Common myeloid progenitor, CD34-positive (primary cell): ENCODE data around the gene HHIPL1.

Experiments
- CTCF ChIA-PET: fragments of 350-600 bp; sonication (Branson Sonifier 250); formaldehyde crosslinking; loops from one replicate; lab custom pipeline; 2021; ENCODE audit warnings: antibody characterized with exemption; lab: Charles Lee
- POLR2A ChIA-PET: fragments of 350-600 bp; sonication (Branson Sonifier 250); formaldehyde crosslinking; loops from one replicate; lab custom pipeline; 2021; ENCODE audit warnings: antibody characterized with exemption; lab: Charles Lee
- DNase-seq, 3 donors: peaks; one replicate each; pipeline versions ENCODE4 v3.0.0 to v3.0.0-alpha.2; 2013
- H3K27ac ChIP-seq, 2 experiments: 1 replicate in 1 of 2; 2 replicates in 1 of 2; pipeline ENCODE4 v1.7.0; 2013; ENCODE audit warnings: inconsistent platforms in 2 of 2, low read length in 2 of 2, mild to moderate bottlenecking in 2 of 2, low read depth in 1 of 2, moderate library complexity in 1 of 2; ENCODE audit not compliant: severe bottlenecking in 2 of 2, insufficient read depth in 1 of 2, poor library complexity in 1 of 2
- H3K27me3 ChIP-seq, 5 experiments: replicated peaks in 2 of 5; 1 replicate in 3 of 5; 2 replicates in 2 of 5; pipeline versions ENCODE4 v1.6.1 to v1.7.0; 2013; ENCODE audit warnings: low read length in 4 of 5, mild to moderate bottlenecking in 2 of 5, moderate library complexity in 2 of 5, inconsistent platforms in 1 of 5; ENCODE audit not compliant: insufficient read depth in 5 of 5, control insufficient read depth in 4 of 5
- H3K36me3 ChIP-seq, 4 experiments: 1 replicate in 2 of 4; 2 replicates in 2 of 4; pipeline versions ENCODE4 v1.6.1 to v1.7.0; 2013; ENCODE audit warnings: low read length in 3 of 4, control low read depth in 1 of 4, mild to moderate bottlenecking in 1 of 4; ENCODE audit not compliant: control insufficient read depth in 4 of 4, insufficient read depth in 4 of 4
- H3K4me1 ChIP-seq, 4 experiments: 1 replicate in 3 of 4; 2 replicates in 1 of 4; pipeline versions ENCODE4 v1.6.1 to v1.7.1; 2013; ENCODE audit warnings: low read length in 3 of 4, mild to moderate bottlenecking in 3 of 4, control low read depth in 1 of 4, inconsistent platforms in 1 of 4, moderate library complexity in 1 of 4; ENCODE audit not compliant: control insufficient read depth in 4 of 4, insufficient read depth in 4 of 4; ENCODE audit errors: control extremely low read depth in 1 of 4
- H3K4me3 ChIP-seq, 7 experiments: 1 replicate in 4 of 7; 2 replicates in 3 of 7; pipeline versions ENCODE4 v1.5.1 to v1.7.0; 2013; ENCODE audit warnings: mild to moderate bottlenecking in 7 of 7, low read length in 6 of 7, moderate library complexity in 6 of 7, inconsistent platforms in 2 of 7, low read depth in 2 of 7, control low read depth in 1 of 7; ENCODE audit not compliant: insufficient read depth in 4 of 7, control insufficient read depth in 1 of 7; ENCODE audit errors: extremely low read depth in 1 of 7
- H3K9me3 ChIP-seq, 5 experiments: 1 replicate in 4 of 5; 2 replicates in 1 of 5; pipeline versions ENCODE4 v1.6.1 to v1.7.1; 2013; ENCODE audit warnings: low read length in 4 of 5, mild to moderate bottlenecking in 2 of 5, inconsistent platforms in 1 of 5, low read depth in 1 of 5, moderate library complexity in 1 of 5; ENCODE audit not compliant: control insufficient read depth in 4 of 5, insufficient read depth in 2 of 5; ENCODE audit errors: control extremely low read depth in 1 of 5
- WGBS: methylation state at CpG from one replicate; pipeline ENCODE4 v1.1.5; 2013; ENCODE audit not compliant: insufficient coverage; 5-methylcytosine and 5-hydroxymethylcytosine counted together

HHIPL1 gene

DNA sequence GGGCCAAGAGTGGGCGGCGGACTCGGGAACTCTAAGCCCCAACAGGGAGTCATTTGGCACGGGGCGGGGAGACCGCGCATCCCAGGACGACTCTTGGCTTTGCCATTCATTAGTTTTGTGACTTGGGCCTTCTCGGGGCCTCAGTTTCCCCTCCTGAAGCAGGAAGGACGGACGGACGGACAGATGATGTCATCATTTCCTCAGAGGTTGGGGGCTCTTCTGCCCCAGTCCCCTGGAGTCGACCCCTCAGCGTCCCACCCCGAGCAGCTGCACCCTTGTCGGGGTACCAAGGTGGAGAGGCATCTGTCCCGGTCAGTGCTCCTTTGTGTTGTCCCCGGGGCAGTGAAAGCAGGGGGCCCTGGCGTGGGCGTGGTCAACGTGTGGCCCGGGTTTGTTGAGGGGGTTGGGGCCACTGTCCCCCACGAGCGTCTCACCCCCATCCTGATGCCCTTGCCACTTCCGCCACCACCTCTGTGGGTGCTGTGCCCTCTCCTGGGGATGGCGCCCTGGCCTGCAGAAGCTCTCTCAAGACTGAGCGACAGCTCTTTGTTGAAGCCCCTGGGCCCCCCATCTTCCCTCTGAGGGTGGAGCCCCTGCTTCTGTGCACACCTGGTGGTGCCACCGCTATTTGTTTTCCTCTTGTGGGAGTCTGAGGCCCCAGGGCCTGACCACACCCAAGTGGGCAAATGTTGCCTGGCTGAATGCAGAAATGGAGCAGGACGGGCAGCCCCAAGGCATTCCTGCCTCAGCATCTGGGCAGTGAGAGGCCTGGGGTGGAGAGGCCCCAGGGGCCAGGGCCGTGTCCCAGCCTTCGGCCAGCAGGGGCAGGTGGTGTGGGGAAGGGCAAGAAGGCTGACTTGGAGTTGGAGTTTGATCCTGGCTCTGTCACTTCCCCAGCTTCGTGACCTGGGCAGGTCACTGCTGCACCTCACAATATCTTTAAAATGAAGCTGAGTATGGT is 896 bp downstream of the HHIPL1 start:
- H3K4me3 ChIP-seq: peak overlapping the region in 3 of 7 experiments; percentile 10 to 50 (median 13)
- no peak for DNase-seq
- peaks cover 0 to 60% (median 21%) of the 10 kb centered on the region in 5 experiments for H3K27me3 ChIP-seq
- H3K4me1 ChIP-seq: peaks cover 0 to 13% (median 6%) of the 10 kb centered on the region in 4 experiments
- H3K27ac ChIP-seq: no peak overlapping the region
- CTCF ChIA-PET: interaction anchor here (2.1 kb wide), 1 partner anchor 13 kb away, joined by 5 read pairs; no protein-coding TSS in a partner anchor
- WGBS: 46% methylated on average over 23 of the region's 32 CpGs
- no peaks in the 10 kb centered on the region for H3K9me3 ChIP-seq
- no peaks in the 10 kb centered on the region for H3K36me3 ChIP-seq
- POLR2A ChIA-PET: no interaction called here

DNA sequence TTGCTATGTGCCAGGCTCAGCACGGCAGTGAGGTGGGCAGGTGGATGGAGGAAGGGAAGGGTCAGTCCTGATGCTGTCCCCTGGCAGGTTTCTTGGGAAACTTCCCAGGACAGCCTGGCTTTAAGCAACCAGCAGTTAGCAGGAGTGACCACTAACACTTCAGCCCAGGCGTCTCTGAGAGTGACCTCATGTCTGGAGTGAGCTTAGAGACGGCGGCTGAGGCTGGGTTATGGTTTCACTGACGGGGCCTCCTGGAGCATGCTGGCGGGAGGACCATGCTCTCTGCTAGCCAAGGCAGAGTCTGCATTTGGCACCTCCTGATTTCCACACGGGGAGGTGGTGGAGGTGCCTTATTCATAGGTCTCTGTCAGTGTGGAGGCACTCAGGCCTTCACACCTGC is 2.5 kb downstream of the HHIPL1 start:
- H3K9me3 ChIP-seq: no peaks in the 10 kb centered on the region
- DNase-seq: no peak
- ChIA-PET POLR2A (no interaction called here), CTCF (interaction anchor here (1.4 to 2.1 kb wide), 2 partner anchors 9 to 11 kb away, joined by 4 to 5 read pairs; no protein-coding TSS in a partner anchor)
- WGBS: 89% methylated on average over 7 of the region's 7 CpGs
- H3K4me1 ChIP-seq: peaks cover 0 to 13% (median 6%) of the 10 kb centered on the region in 4 experiments
- peaks cover 0 to 68% (median 21%) of the 10 kb centered on the region in 5 experiments for H3K27me3 ChIP-seq
- H3K4me3 ChIP-seq: no peak overlapping the region
- no peak overlapping the region for H3K27ac ChIP-seq
- H3K36me3 ChIP-seq: no peaks in the 10 kb centered on the region

DNA sequence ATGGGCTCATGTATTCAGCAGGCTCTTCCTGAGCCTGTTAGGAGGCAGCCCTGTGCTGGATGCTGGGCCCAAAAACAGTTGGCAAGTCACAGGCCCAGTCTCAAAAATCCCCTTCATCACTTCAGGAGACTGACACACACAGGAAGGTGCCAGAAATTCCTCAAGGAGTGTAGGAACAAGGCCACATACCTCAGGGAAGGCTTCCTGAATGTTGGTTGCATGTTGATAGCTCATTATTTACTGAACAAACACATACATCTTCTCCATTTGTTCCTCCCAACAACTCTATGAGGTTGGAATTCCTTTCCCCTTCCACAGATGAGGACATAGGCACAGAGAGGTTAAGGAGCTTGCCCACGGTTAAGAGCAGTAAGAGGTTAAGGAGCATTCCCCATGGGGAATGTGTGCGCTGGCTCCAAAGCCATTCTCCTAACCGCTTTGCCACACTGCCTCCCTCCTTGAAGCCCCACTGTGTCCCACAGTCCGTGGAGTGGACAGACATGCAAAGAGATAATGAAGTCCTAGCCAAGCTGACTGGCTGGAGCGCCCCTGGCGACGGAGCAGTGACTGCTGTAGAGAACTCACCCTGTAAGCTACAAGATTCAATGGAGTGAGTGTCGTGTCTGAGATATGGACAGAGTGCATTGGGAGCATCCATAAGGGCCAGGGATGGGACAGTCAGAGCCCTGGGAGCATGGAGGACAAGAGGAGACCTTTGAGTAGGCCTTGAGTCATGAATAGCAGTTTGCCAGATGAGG is 3.3 kb downstream of the HHIPL1 start:
- DNase-seq: no peak
- CTCF ChIA-PET: interaction anchor here (1.4 to 2.1 kb wide), 2 partner anchors 9 to 10 kb away, joined by 4 to 5 read pairs; no protein-coding TSS in a partner anchor

DNA sequence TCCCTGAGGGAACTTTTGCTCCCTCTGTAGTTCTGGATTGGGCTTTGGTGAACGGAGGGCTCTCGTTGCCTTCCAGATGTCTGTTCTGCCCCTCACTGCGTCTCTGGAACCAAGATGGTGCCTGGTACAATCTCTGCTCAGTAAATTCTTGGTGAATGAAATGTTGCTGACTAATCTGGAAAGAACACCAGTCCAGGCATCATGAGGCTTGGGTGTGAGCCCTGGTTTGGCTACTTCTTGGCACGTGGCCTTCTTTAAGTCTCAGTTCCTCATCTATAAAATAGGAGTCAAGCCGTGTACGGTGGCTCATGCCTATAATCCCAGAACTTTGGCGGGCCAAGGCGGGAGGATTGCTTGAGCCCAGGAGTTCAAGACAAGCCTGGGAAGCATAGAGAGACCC is 4.3 kb downstream of the HHIPL1 start:
- peaks cover 0 to 62% (median 16%) of the 10 kb centered on the region in 5 experiments for H3K27me3 ChIP-seq
- CTCF ChIA-PET: no interaction called here

More for the DNA sequence above, 3.3 kb downstream of the HHIPL1 start:
- WGBS: 91% methylated on average over 6 of the region's 8 CpGs
- Histone ChIP-seq H3K27ac (no peak overlapping the region), H3K4me3 (no peak overlapping the region), H3K4me1 (peaks cover 0 to 13% (median 6%) of the 10 kb centered on the region in 4 experiments), H3K9me3 (no peaks in the 10 kb centered on the region), H3K27me3 (peaks cover 0 to 66% (median 21%) of the 10 kb centered on the region in 5 experiments), H3K36me3 (no peaks in the 10 kb centered on the region)
- POLR2A ChIA-PET: no interaction called here

DNA sequence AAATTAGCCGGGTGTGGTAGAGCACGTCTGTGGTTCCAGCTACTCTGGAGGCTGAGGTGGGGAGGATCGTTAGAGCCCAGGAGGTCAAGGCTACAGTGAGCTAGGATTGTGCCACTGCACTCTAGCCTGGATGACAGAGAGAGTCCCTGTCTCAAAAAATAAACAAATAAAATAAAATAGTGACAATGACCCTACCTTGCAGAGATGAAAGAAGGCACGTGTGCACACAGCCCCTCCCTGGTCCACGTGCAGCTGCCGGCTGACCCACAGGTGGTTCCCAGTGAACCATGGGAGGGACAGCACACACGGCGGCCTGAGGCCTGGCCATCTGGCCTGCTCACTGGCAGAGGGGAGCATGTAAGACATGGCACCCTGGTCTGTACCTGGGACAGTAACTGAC is 4.7 kb downstream of the HHIPL1 start:
- WGBS: 97% methylated on average over 8 of the region's 8 CpGs
- POLR2A ChIA-PET: interaction anchor here (0.6 kb wide), 1 partner anchor 919 kb away, joined by 3 read pairs; no protein-coding TSS in a partner anchor

More for the DNA sequence above, 4.3 kb downstream of the HHIPL1 start:
- Histone ChIP-seq H3K36me3 (no peaks in the 10 kb centered on the region), H3K4me1 (peaks cover 0 to 13% (median 6%) of the 10 kb centered on the region in 4 experiments), H3K27ac (no peak overlapping the region), H3K4me3 (no peak overlapping the region), H3K9me3 (no peaks in the 10 kb centered on the region)
- WGBS: 94% methylated on average over 8 of the region's 8 CpGs
- POLR2A ChIA-PET: interaction anchor here (0.6 kb wide), 1 partner anchor 918 kb away, joined by 3 read pairs; no protein-coding TSS in a partner anchor
- no peak for DNase-seq

DNA sequence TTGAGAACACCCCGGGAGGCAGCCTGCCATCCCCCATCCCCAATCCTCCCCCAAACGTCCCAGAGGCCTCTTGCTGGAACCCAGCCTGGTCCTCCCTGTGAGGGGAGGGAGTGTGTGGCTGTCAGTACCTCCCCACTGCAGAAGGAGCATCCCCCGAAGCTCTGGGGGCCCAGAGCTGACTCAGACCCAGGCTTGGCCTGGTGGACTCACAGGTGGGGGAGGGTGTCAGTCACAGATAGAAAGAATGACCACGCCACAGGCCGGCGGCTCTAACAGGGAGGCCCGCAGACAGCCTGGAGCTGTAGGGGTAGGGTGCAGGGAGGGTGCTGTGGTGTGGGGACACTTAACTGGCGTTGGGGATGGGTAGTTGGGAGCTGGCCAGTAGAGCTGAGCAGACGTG is 5.3 kb downstream of the HHIPL1 start:
- H3K36me3 ChIP-seq: no peaks in the 10 kb centered on the region
- no peak overlapping the region for H3K27ac ChIP-seq
- 95% methylated on average over 9 of the region's 9 CpGs for WGBS
- POLR2A ChIA-PET: no interaction called here
- H3K4me1 ChIP-seq: peaks cover 0 to 7% (median 2%) of the 10 kb centered on the region in 4 experiments
- CTCF ChIA-PET: interaction anchor here (1.0 kb wide), 1 partner anchor 79 kb away, joined by 3 read pairs; no protein-coding TSS in a partner anchor
- DNase-seq: no peak
- no peak overlapping the region for H3K4me3 ChIP-seq
- H3K9me3 ChIP-seq: no peaks in the 10 kb centered on the region
- H3K27me3 ChIP-seq: peaks cover 3 to 62% (median 15%) of the 10 kb centered on the region in 5 experiments

More for the DNA sequence above, 4.7 kb downstream of the HHIPL1 start:
- no peak overlapping the region for H3K4me3 ChIP-seq
- CTCF ChIA-PET: no interaction called here
- H3K27ac ChIP-seq: no peak overlapping the region
- DNase-seq: no peak
- peaks cover 0 to 12% (median 6%) of the 10 kb centered on the region in 4 experiments for H3K4me1 ChIP-seq
- no peaks in the 10 kb centered on the region for H3K9me3 ChIP-seq
- H3K36me3 ChIP-seq: no peaks in the 10 kb centered on the region
- peaks cover 0 to 62% (median 15%) of the 10 kb centered on the region in 5 experiments for H3K27me3 ChIP-seq
